GM12891 (cell line): ENCODE data around the gene TSPAN2.
"Not testable (repeated sequence)": the region's sequence is repeated elsewhere in the genome, so short reads cannot be mapped to it uniquely, and the experiment has no call there.

Experiments used
- DNase-seq: peaks from one replicate; pipeline ENCODE4 v3.0.0; 2011; ENCODE audit warnings: low spot score; ENCODE audit not compliant: insufficient read length
- FAIRE-seq: peaks from 2 replicates; lab custom pipeline; 2011; peaks lifted over from hg19 to GRCh38; lab: Jason Lieb, UNC
- PAX5 ChIP-seq: IDR thresholded peaks from 2 replicates; pipeline ENCODE4 v1.6.1; 2011; ENCODE audit warnings: low read length, moderate library complexity, mild to moderate bottlenecking; ENCODE audit not compliant: insufficient read depth, severe bottlenecking
- POLR2A ChIP-seq: IDR thresholded peaks from 2 replicates; pipeline ENCODE4 v1.6.1; 2011; ENCODE audit warnings: low read depth, low read length, control low read depth
- POLR2AphosphoS5 ChIP-seq: IDR thresholded peaks from 2 replicates; pipeline ENCODE4 v1.6.1; 2011; ENCODE audit warnings: low read depth, low read length, control low read depth
- POU2F2 ChIP-seq: IDR thresholded peaks from 2 replicates; pipeline ENCODE4 v1.6.1; 2011; ENCODE audit warnings: low read depth, mild to moderate bottlenecking, control low read depth, low read length, moderate library complexity
- SPI1 ChIP-seq: IDR thresholded peaks from 2 replicates; pipeline ENCODE4 v1.6.1; 2011; ENCODE audit warnings: low read depth, low read length, control low read depth
- TAF1 ChIP-seq: IDR thresholded peaks from 2 replicates; pipeline ENCODE4 v1.6.1; 2011; ENCODE audit warnings: low read depth, low read length, control low read depth

Gene TSPAN2

GRCh38 chr1:115023593-115023992, 65.7 kb downstream of the TSPAN2 start:
- FAIRE-seq: no peak
- no peak for DNase-seq

DNA sequence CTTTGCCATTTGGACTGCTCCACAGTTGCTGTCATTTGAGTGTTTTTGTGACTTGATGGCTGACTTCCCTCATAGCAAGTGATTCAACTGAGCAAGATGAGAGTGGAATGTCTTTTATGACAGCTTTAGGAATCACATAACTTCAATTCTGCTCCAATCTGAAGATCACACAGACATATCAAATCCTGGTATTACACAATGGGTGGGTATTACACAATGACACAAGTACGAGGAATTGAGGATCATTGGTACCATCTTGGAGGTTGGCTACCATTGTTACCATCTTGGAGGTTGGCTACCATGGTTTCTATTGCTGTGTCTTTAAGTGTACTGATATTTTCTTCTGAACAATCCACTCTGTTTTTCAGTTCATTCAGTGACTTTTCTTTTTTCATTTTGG, 68.2 kb downstream of the TSPAN2 start:
- FAIRE-seq (no peak), DNase-seq (no peak)
- TF ChIP-seq SPI1 (no peak), POLR2AphosphoS5 (no peak)

More at GRCh38 chr1:115023593-115023992, 65.7 kb downstream of the TSPAN2 start:
- no peak for TF ChIP-seq POLR2A
- TF ChIP-seq PAX5: no peak
- no peak for TF ChIP-seq POLR2AphosphoS5
- no peak for TF ChIP-seq POU2F2
- TF ChIP-seq SPI1: no peak
- TF ChIP-seq TAF1: no peak

GRCh38 chr1:115019549-115019948, 69.8 kb downstream of the TSPAN2 start:
- FAIRE-seq, DNase-seq: not testable (repeated sequence)

DNA sequence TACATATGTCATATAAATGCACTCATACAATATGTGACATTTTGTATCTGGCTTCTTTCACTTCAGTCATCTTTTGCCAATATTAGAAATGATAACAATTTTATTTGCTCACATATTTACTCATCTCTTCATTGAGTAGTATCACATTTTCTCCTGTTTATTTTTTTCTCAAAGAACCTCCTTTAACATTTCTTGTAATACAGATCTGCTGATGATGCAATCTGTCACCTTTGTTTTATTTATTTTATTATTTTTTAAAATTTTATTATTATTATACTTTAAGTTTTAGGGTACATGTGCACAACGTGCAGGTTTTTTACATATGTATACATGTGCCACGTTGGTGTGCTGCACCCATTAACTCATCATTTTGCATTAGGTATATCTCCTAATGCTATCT, 75.5 kb downstream of the TSPAN2 start:
- no peak for DNase-seq
- TF ChIP-seq POU2F2 (no peak), POLR2A (no peak), SPI1 (no peak), POLR2AphosphoS5 (no peak), TAF1 (no peak), PAX5 (no peak)
- FAIRE-seq: no peak

- FAIRE-seq (no peak), DNase-seq (no peak)
- TF ChIP-seq POU2F2: no peak
- TF ChIP-seq TAF1: no peak
Observed at GRCh38 chr1:115012434-115012833, 76.9 kb downstream of the TSPAN2 start.

- DNase-seq (no peak), FAIRE-seq (no peak)
- TF ChIP-seq PAX5 (no peak), POU2F2 (no peak), SPI1 (no peak), POLR2A (no peak), POLR2AphosphoS5 (no peak), TAF1 (no peak)
Observed at GRCh38 chr1:115012006-115012405, 77.3 kb downstream of the TSPAN2 start.

DNA sequence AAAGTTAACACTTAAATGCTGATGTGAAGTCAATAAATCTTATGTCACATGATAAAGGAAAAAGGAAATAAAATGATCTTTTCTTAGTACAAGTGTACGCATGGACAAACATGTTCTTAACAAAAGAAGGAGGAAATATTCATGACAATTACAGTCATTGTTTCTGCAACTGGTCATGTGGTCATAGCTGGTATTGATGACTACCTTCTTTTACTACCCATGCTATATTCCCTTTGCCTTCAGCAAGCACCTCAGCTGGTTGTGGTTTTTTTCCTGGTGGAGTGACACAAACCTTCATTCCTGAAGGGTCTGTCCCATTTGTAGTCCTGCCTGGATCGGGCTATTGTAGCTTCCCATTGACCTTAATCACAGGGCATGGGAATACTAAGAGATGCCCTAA, 83.1 kb downstream of the TSPAN2 start:
- TF ChIP-seq POU2F2 (no peak), PAX5 (no peak), POLR2AphosphoS5 (no peak), TAF1 (no peak), SPI1 (no peak), POLR2A (no peak)
- no peak for FAIRE-seq

More for the DNA sequence above, 83.1 kb downstream of the TSPAN2 start:
- no peak for DNase-seq
